Measurements from ENCODE around the gene TMEM150A. TPM values are rescaled to one million over a fixed set of nuclear protein-coding genes. Genes with fewer than 3 reads are reported as not detected.

Gene TMEM150A
- total and polyA plus RNA-seq, 2 of the 13 experiments (the other 11 are each of a cell fraction or from before 2014, with no cell fraction given): 30.1 to 70.4 TPM

GRCh38 chr2:85584857-85585780 lies 17.4 kb downstream of the TMEM150A start (continued):
- peak; percentile 31; the same call in 1 of the 2 replicates for TF ChIP-seq EHMT2 (IDR thresholded peaks at IDR 0.05; ENCODE audit: borderline replicate concordance, low read depth, low read length)
- no peak for TF ChIP-seq ATM (IDR thresholded peaks at IDR 0.05; ENCODE audit: borderline replicate concordance)
- no peak for TF ChIP-seq PRMT3 (CRISPR knock-in tag; IDR thresholded peaks at IDR 0.05; ENCODE audit: borderline replicate concordance, low read depth)
- TF ChIP-seq NCOR1 (IDR thresholded peaks at IDR 0.05; ENCODE audit: borderline replicate concordance, low read length): no peak
- no peak for TF ChIP-seq FUBP1 (CRISPR knock-in tag; IDR thresholded peaks at IDR 0.05; ENCODE audit: borderline replicate concordance)
- TF ChIP-seq ZNF446 (CRISPR knock-in tag; IDR thresholded peaks at IDR 0.05): peak; percentile 14; the same call in 1 of the 2 replicates
- TF ChIP-seq ZNF629 (CRISPR knock-in tag; conservative IDR thresholded peaks at IDR 0.05): no peak; the same call in 1 of the 2 replicates
- TF ChIP-seq FOXO4 (CRISPR knock-in tag; conservative IDR thresholded peaks at IDR 0.05): 0 out of 2 replicates have a peak, but pooled peaks have one; percentile 17
- 0 out of 2 replicates have a peak, but pooled peaks have one; percentile 34 for TF ChIP-seq SNAI1 (CRISPR knock-in tag; IDR thresholded peaks at IDR 0.05; ENCODE audit: borderline replicate concordance)
- no peak for TF ChIP-seq DDIT3 (CRISPR knock-in tag; IDR thresholded peaks at IDR 0.05)
- peak; percentile 81 for TF ChIP-seq MTF2 (CRISPR knock-in tag; IDR thresholded peaks at IDR 0.05; ENCODE audit: borderline replicate concordance)
- TF ChIP-seq ZBTB10 (CRISPR knock-in tag; IDR thresholded peaks at IDR 0.05; ENCODE audit: borderline replicate concordance): no peak
- TF ChIP-seq TFDP2 (CRISPR knock-in tag; IDR thresholded peaks at IDR 0.05): no peak
